HG03571 (cell line): ENCODE results near the gene TTC3.
"Not testable (repeated sequence)": the region's sequence is repeated elsewhere in the genome, so short reads cannot be mapped to it uniquely, and the experiment has no call there.

Experiments
- ATAC-seq: cut with Tn5 transposase; IDR thresholded peaks from one replicate; pipeline ENCODE4 v1.9.1; 2021; ENCODE audit not compliant: unreplicated experiment

The TTC3 gene

GRCh38 chr21:37072988-37073416, at the start of gene TTC3, which contains the start of gene PIGP:
Gene TTC3 (plus strand): TSS chr21:37073254. CDS start chr21:37087258, 14,004 bp downstream.
Gene PIGP (minus strand): TSS chr21:37073071. CDS start chr21:37072515, 556 bp downstream.
- ATAC-seq = peak; percentile 71

GRCh38 chr21:37026499-37026898, 46.6 kb upstream of the TTC3 start:
- ATAC-seq = no peak

GRCh38 chr21:37028570-37028969, 44.5 kb upstream of the TTC3 start:
- ATAC-seq = no peak

GRCh38 chr21:37030864-37031263, 42.2 kb upstream of the TTC3 start:
- ATAC-seq = no peak

- ATAC-seq = no peak
Measured at GRCh38 chr21:37032293-37032692, 40.8 kb upstream of the TTC3 start.

GRCh38 chr21:37032877-37033471, 40.1 kb upstream of the TTC3 start:
- ATAC-seq = no peak

- not testable (repeated sequence) for ATAC-seq
Measured at GRCh38 chr21:37034394-37034793, 38.7 kb upstream of the TTC3 start.

- ATAC-seq = no peak
Measured at GRCh38 chr21:37036177-37036576, 36.9 kb upstream of the TTC3 start.

GRCh38 chr21:37039411-37040075, 33.5 kb upstream of the TTC3 start:
- no peak for ATAC-seq

- ATAC-seq = no peak
Measured at GRCh38 chr21:37040212-37040611, 32.8 kb upstream of the TTC3 start.

- no peak for ATAC-seq
Measured at GRCh38 chr21:37041706-37042271, 31.3 kb upstream of the TTC3 start.

GRCh38 chr21:37043818-37044217, 29.2 kb upstream of the TTC3 start:
- ATAC-seq = no peak

- ATAC-seq = no peak
Measured at GRCh38 chr21:37044643-37045042, 28.4 kb upstream of the TTC3 start.

GRCh38 chr21:37045149-37045548, 27.9 kb upstream of the TTC3 start:
- no peak for ATAC-seq

- no peak for ATAC-seq
Measured at GRCh38 chr21:37045556-37045955, 27.5 kb upstream of the TTC3 start.

GRCh38 chr21:37047079-37047478, 26.0 kb upstream of the TTC3 start:
- no peak for ATAC-seq

GRCh38 chr21:37049741-37050140, 23.3 kb upstream of the TTC3 start:
- ATAC-seq = not testable (repeated sequence)

GRCh38 chr21:37055271-37055855, 17.7 kb upstream of the TTC3 start:
- ATAC-seq = no peak

- ATAC-seq = no peak
Measured at GRCh38 chr21:37057614-37058013, 15.4 kb upstream of the TTC3 start.

- no peak for ATAC-seq
Measured at GRCh38 chr21:37058261-37058660, 14.8 kb upstream of the TTC3 start.

- no peak for ATAC-seq
Measured at GRCh38 chr21:37059181-37059580, 13.9 kb upstream of the TTC3 start.

GRCh38 chr21:37060296-37060695, 12.8 kb upstream of the TTC3 start:
- ATAC-seq = no peak
